ENCODE results near the gene GYPC. TPM values are rescaled to one million over a fixed set of nuclear protein-coding genes. Genes with fewer than 3 reads are reported as not detected.

GYPC gene
- polyA plus RNA-seq, 1 donor from 2014 or later = 111 TPM

DNA sequence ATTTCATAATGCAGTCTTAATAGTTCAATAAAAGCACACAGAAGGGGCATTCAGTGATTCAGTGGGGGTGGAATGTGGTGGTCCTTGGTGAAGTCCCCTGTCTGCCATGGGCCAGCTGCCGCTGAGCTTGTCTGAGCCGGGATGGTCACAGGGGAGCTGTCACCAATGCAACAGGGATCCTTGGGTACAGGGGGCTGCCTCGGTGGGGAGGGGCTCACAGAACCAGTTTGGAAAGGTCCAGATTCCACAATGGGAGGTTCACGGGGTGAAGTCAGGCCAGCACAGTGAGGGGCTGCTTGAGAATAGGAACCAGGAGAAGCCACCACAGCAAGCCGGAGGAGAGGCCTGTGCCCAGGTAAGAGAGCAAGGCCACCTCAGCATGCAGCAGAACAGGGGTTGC lies 75.4 kb downstream of the GYPC start:
- Mint-ChIP-seq H3K27ac (no peak overlapping the region), H3K27me3 (peaks cover 4% of the 10 kb centered on the region), H3K4me3 (peak overlapping the region in 1 of 4 donors; percentile 54), H3K36me3 (no peaks in the 10 kb centered on the region), H3K9me3 (peaks cover 0 to 8% (median 2%) of the 10 kb centered on the region in 3 donors), H3K4me1 (no peaks in the 10 kb centered on the region)

GRCh38 chr2:126732682-126733245 lies 76.8 kb downstream of the GYPC start:
- H3K27ac Mint-ChIP-seq = no peak overlapping the region
- H3K4me3 Mint-ChIP-seq = no peak overlapping the region
- H3K27me3 Mint-ChIP-seq = peaks cover 3% of the 10 kb centered on the region

DNA sequence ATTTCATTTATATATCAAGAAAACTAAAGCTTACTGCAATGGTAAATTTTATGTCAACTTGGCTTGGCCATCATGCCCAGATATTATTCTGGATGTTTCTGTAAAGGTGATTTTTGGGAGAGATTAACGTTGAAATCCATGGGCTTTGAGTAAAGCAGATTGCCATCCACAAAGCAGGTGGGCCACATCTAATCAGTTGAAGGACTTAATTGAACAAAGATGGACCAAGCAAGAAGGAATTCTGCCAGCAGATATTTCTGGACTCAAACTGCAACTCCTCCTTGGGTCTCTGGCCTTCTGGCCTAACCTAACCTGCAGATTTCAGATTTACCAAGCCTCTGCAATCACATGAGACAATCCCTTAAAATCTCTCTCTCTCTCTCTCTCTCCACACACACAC lies 77.8 kb downstream of the GYPC start:
- Mint-ChIP-seq H3K27me3 (peaks cover 2% of the 10 kb centered on the region), H3K4me3 (no peak overlapping the region), H3K36me3 (no peaks in the 10 kb centered on the region), H3K4me1 (no peaks in the 10 kb centered on the region), H3K9me3 (no peaks in the 10 kb centered on the region), H3K27ac (no peak overlapping the region)

More at GRCh38 chr2:126732682-126733245, 76.8 kb downstream of the GYPC start:
- H3K9me3 Mint-ChIP-seq = no peaks in the 10 kb centered on the region
- H3K36me3 Mint-ChIP-seq = no peaks in the 10 kb centered on the region
- no peaks in the 10 kb centered on the region for H3K4me1 Mint-ChIP-seq

- Mint-ChIP-seq H3K27me3 (peaks cover 6% of the 10 kb centered on the region), H3K36me3 (no peaks in the 10 kb centered on the region), H3K4me3 (no peak overlapping the region), H3K4me1 (no peaks in the 10 kb centered on the region), H3K27ac (no peak overlapping the region), H3K9me3 (peaks cover 0 to 2% (median 0%) of the 10 kb centered on the region in 3 donors)
Observed at GRCh38 chr2:126736133-126736874, 80.3 kb downstream of the GYPC start.

DNA sequence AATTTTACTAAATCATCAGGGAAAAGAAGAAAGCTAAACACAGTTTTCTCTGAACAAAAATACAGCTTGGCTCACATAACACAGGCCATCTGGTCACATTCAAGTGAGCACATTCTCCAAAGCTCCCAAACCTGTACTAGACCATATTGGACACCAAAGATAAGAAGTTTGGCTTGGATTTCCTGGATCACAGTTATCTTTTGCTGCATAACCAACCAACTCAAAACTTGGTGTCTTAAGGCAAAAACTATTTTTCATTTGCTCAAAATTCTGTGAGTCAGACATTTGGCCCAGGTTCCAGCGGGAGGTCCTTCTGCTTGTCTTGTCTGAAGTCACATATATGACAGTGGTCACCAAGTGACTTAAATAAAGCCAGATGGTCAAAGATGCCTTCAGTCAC lies 83.2 kb downstream of the GYPC start:
- no peak overlapping the region for H3K27ac Mint-ChIP-seq
- no peaks in the 10 kb centered on the region for H3K36me3 Mint-ChIP-seq
- H3K4me3 Mint-ChIP-seq = no peak overlapping the region
- no peaks in the 10 kb centered on the region for H3K4me1 Mint-ChIP-seq
- peaks cover 6% of the 10 kb centered on the region for H3K27me3 Mint-ChIP-seq
- peaks cover 4 to 7% (median 6%) of the 10 kb centered on the region in 3 donors for H3K9me3 Mint-ChIP-seq

DNA sequence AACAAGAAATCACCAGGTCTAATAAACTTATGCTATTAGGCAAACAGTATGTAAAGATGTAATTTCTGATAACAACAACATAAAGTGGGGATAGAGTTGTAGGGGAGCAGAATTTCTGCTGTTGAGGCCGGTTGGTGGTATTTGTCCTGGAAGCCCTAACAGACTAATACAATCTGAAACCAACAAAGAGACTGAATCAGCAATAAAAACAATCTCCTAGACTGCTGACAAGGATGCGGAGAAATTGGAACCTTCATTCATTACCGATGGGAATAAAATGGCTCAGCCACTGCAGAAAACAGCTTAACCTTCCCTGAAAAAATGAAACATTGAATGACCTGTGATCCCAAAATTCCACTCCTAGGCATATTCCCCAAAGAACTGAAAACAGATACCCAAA lies 88.7 kb downstream of the GYPC start:
- Mint-ChIP-seq H3K4me1 (peaks cover 0 to 2% (median 2%) of the 10 kb centered on the region in 3 donors), H3K36me3 (peaks cover 1% of the 10 kb centered on the region), H3K27ac (no peak overlapping the region), H3K27me3 (no peaks in the 10 kb centered on the region), H3K4me3 (no peak overlapping the region), H3K9me3 (peaks cover 4 to 6% (median 5%) of the 10 kb centered on the region in 3 donors)

Other genes with a start within 250 kb of the GYPC start
- not detected for gene TEX51, start 242.7 kb downstream of the GYPC start, polyA plus RNA-seq